ENCODE measurements around the gene IFNL4.

The IFNL4 gene

DNA sequence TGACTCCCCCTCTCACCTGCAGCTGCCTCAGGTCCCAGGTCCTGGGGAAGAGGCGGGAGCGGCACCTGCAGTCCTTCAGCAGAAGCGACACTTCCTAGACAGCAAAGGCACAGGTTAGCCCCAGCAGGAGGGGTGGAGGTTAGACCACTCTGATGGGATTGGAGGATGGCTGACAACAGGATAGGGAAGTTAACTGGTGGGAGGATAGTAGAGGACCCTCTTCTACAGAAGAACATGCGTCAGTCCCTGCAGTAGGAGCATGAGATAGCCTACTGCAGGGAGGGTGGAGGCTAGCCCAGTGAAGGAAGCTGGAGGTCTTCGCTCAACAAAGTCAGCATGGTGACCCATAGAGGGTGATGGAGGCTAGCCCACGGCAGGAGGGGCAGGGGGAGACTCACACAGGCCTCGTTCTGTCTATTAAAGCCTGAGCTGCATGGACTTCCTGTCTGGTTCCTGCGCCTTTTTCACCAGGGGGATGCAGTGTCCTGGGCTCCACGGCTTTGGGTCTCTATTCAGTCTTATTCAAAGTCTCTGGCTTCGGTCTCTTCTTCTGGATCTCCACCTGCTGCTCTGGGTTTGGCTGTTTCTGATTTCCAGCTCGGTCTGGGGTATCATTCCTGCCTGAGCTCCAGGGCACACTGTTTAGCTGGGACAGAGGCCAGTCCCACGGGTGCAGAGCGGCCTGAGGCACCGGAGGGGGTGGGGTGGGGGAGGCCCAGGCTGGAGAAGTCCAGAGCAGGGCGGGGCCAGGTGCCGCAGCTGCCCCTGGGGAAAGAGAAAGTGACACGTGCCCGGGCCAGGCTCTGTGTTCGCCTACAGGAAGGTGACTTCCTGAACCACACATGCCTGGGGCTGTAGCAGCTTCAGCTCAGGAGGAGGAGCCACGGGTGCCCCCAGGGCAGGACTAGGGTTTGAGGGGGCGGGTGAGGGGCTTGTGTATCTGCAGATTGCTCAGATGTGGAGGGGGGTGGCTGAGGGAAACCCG, 11.2 kb downstream of the IFNL4 start:
- TF ChIP-seq, protein P1, sequence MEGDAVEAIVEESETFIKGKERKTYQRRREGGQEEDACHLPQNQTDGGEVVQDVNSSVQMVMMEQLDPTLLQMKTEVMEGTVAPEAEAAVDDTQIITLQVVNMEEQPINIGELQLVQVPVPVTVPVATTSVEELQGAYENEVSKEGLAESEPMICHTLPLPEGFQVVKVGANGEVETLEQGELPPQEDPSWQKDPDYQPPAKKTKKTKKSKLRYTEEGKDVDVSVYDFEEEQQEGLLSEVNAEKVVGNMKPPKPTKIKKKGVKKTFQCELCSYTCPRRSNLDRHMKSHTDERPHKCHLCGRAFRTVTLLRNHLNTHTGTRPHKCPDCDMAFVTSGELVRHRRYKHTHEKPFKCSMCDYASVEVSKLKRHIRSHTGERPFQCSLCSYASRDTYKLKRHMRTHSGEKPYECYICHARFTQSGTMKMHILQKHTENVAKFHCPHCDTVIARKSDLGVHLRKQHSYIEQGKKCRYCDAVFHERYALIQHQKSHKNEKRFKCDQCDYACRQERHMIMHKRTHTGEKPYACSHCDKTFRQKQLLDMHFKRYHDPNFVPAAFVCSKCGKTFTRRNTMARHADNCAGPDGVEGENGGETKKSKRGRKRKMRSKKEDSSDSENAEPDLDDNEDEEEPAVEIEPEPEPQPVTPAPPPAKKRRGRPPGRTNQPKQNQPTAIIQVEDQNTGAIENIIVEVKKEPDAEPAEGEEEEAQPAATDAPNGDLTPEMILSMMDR (IDR thresholded peaks at IDR 0.05) = no peak
- Mint-ChIP-seq H3K27me3 (ENCODE audit: low read depth, poor library complexity) (peaks cover 91% of the 10 kb centered on the region), H3K4me1 (no peaks in the 10 kb centered on the region), H3K36me3 (ENCODE audit: low read depth) (no peaks in the 10 kb centered on the region), H3K4me3 (no peak overlapping the region), H3K27ac (no peak overlapping the region), H3K9me3 (no peaks in the 10 kb centered on the region)
- DNase-seq = peak; percentile 26

DNA sequence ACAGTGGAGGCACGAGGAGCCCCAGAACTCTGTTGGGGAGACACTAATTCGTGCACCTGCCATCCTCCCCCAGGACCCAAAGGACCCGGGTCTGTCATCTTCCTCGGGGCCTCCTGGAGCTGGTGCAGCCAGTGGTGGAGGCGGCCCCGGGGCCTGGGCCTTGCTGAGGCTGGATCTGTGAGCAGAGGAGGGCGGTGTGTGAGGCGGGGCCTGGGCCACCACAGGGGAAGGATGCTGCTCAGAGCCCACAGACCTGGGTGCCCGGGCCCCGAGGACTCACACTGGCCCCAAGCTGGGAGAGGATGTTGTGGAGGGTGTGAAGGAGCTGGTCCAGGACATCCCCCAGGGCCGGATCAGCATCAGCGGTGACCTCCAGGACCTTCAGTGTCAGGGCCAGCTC, 12.1 kb downstream of the IFNL4 start:
- DNase-seq = no peak
- H3K36me3 Mint-ChIP-seq (ENCODE audit: low read depth) = no peaks in the 10 kb centered on the region
- peaks cover 92% of the 10 kb centered on the region for H3K27me3 Mint-ChIP-seq (ENCODE audit: low read depth, poor library complexity)
- TF ChIP-seq, protein P1 (IDR thresholded peaks at IDR 0.05) = no peak
- no peak overlapping the region for H3K4me3 Mint-ChIP-seq
- H3K4me1 Mint-ChIP-seq = no peaks in the 10 kb centered on the region
- H3K9me3 Mint-ChIP-seq = no peaks in the 10 kb centered on the region
- no peak overlapping the region for H3K27ac Mint-ChIP-seq

DNA sequence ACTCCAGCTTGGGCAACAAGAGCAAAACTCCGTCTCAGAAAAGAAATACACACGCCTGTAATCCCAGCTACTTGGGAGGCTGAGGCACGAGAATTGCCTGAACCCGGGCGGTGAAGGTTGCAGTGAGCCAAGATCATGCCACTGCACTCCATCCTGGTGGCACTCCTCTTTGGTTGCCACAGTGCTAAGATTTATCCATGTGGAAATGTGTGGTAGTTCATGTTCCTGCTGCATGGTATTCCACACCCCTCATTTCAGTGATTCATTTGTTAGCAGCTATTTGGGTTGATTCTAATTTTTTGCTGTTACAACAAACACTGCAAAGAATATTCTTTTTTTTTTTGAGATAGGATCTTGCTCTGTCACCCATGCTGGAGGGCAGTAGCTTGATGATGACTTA, 15.9 kb downstream of the IFNL4 start:
- Mint-ChIP-seq H3K27me3 (ENCODE audit: low read depth, poor library complexity) (peaks cover 92% of the 10 kb centered on the region), H3K4me3 (no peak overlapping the region), H3K27ac (no peak overlapping the region), H3K4me1 (no peaks in the 10 kb centered on the region), H3K36me3 (ENCODE audit: low read depth) (no peaks in the 10 kb centered on the region), H3K9me3 (no peaks in the 10 kb centered on the region)
- no peak for DNase-seq
- TF ChIP-seq, protein P1 (IDR thresholded peaks at IDR 0.05) = no peak

DNA sequence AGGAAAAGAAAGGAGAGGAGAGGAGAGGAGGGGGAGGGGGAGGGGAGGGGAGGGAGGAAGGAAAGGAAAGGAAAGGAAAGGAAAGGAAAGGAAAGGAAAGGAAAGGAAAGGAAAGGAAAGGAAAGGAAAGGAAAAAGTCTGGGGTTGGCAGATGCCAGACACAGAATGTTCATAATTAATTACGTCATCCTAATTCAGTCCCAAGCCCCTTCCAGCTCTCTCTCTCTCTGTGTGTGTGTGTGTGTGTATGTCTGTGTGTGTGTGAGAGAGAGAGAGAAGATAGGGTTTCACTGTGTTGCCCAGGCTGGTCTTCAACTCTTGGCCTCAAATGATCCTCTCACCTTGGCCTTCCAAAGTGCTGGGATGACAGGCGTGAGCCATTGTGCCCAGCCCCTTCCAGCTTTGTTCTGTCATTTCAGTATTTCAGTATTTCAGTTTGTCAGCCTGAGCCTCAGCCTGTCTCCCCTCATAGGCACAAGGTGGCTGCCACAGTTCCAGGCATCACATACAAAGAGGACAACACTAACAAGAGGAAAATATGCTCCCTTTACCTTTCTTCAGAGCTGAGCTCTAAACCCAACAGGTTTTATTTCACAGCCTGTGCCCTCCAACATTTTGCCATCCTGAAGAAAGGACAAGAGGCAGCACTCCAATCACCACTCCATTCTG, 18.4 kb downstream of the IFNL4 start:
- H3K27me3 Mint-ChIP-seq (ENCODE audit: low read depth, poor library complexity) = peaks cover 93% of the 10 kb centered on the region
- H3K36me3 Mint-ChIP-seq (ENCODE audit: low read depth) = no peaks in the 10 kb centered on the region

DNA sequence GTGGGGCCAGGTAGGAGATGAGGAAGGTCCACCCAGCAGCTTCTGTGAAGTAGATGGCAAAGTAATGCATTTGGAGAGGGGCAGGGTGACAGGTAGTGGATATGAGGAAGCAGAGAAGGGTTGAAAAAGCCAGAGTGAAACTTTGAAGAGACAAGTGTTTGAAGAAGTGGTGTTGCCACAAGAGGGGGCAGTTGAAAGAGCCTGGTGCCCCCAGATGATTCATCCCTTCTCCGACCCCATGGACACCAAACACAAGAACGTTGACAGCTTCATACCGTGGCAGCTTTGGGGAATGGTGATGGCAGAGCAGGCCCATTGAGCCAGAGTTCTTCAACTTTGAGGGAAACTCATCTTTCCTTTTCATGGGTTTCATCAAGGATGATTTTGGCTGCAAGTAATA, 23.7 kb downstream of the IFNL4 start:
- DNase-seq = no peak
- Mint-ChIP-seq H3K9me3 (no peaks in the 10 kb centered on the region), H3K27ac (no peak overlapping the region), H3K4me1 (no peaks in the 10 kb centered on the region), H3K27me3 (ENCODE audit: low read depth, poor library complexity) (peaks cover 79% of the 10 kb centered on the region), H3K36me3 (ENCODE audit: low read depth) (no peaks in the 10 kb centered on the region), H3K4me3 (no peak overlapping the region)
- TF ChIP-seq, protein P1 (IDR thresholded peaks at IDR 0.05) = no peak

More for the DNA sequence above, 18.4 kb downstream of the IFNL4 start:
- H3K27ac Mint-ChIP-seq = no peak overlapping the region
- H3K9me3 Mint-ChIP-seq = no peaks in the 10 kb centered on the region
- TF ChIP-seq, protein P1 (IDR thresholded peaks at IDR 0.05) = no peak
- no peak for DNase-seq
- no peaks in the 10 kb centered on the region for H3K4me1 Mint-ChIP-seq
- H3K4me3 Mint-ChIP-seq = no peak overlapping the region
